AG04449 (cell line): ENCODE results near the gene PTPRM.

Experiments used
- CTCF ChIA-PET: fragments of 350-600 bp; formaldehyde crosslinking; extraction: SDS; loops from one replicate; lab custom pipeline; 2021; ENCODE audit warnings: antibody characterized with exemption; lab: Yijun Ruan, JAX
- POLR2A ChIA-PET: fragments of 400-600, 350-600 bp; formaldehyde crosslinking; extraction: SDS; loops from one replicate; lab custom pipeline; 2020; ENCODE audit warnings: antibody characterized with exemption, inconsistent platforms; lab: Yijun Ruan, JAX
- DNase-seq: peaks from one replicate; pipeline ENCODE4 v3.0.0-alpha.2; 2010; ENCODE audit warnings: low read depth, low spot score
- H3K4me3 ChIP-seq: 2 replicates; pipeline ENCODE4 v1.5.1; 2011; ENCODE audit warnings: low read depth, mild to moderate bottlenecking, control low read depth, low read length
- TF ChIP-seq, protein P1 (sequence below): IDR thresholded peaks from one replicate; pipeline ENCODE4 v1.5.1; 2011; ENCODE audit warnings: mild to moderate bottlenecking, moderate library complexity, low read length, control low read depth, inconsistent platforms; ENCODE audit not compliant: insufficient read depth; ENCODE audit errors: missing control alignments

The PTPRM gene

DNA sequence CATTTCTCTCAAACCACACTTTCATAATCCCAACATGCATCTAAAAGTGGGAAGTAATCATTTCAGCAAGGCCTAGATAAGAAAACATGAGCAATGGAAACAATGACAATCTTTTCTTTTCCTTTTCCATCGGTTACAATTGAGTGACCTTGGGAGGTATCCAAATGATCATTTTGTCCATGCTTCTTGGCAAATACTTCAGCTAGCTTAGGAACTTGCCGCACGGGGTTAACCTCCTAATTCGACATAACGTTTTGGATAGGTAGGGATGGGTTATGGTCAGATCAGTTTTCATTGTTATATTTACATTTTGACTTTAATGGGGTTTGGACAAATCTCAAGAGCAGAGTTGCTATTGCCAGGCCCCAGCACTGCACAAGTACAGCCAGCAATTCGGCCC is 4.6 kb upstream of the PTPRM start:
- DNase-seq: no peak

DNA sequence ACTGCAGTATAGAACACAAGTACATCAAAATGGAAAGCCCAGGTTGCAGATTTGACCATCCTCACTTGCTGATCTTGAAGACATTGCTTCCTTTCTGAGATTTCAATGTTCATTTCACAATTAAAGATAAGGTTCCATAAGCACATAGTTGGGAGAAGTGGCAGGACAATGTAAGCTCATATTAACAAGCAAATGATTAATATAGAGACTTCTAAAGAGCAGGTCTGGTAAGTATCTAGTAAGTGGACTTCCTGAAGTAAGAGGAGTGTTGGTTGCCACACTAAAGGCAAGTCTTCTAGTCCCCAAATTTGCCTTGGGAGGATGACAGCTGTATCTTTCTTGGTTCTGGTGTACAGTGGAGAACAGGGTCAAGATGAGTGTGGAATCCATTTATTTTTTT is 1.4 kb upstream of the PTPRM start:
- no peak overlapping the region for H3K4me3 ChIP-seq
- ChIA-PET CTCF (interaction anchor here (0.7 to 3.8 kb wide), 11 partner anchors 9 to 915 kb away, joined by 3 to 36 read pairs (median 11); no protein-coding TSS in a partner anchor), POLR2A (no interaction called here)
- TF ChIP-seq, protein P1, sequence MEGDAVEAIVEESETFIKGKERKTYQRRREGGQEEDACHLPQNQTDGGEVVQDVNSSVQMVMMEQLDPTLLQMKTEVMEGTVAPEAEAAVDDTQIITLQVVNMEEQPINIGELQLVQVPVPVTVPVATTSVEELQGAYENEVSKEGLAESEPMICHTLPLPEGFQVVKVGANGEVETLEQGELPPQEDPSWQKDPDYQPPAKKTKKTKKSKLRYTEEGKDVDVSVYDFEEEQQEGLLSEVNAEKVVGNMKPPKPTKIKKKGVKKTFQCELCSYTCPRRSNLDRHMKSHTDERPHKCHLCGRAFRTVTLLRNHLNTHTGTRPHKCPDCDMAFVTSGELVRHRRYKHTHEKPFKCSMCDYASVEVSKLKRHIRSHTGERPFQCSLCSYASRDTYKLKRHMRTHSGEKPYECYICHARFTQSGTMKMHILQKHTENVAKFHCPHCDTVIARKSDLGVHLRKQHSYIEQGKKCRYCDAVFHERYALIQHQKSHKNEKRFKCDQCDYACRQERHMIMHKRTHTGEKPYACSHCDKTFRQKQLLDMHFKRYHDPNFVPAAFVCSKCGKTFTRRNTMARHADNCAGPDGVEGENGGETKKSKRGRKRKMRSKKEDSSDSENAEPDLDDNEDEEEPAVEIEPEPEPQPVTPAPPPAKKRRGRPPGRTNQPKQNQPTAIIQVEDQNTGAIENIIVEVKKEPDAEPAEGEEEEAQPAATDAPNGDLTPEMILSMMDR: no peak
- no peak for DNase-seq

More for the DNA sequence above, 4.6 kb upstream of the PTPRM start:
- POLR2A ChIA-PET: no interaction called here
- no peak overlapping the region for H3K4me3 ChIP-seq
- TF ChIP-seq, protein P1: no peak
- CTCF ChIA-PET: no interaction called here

DNA sequence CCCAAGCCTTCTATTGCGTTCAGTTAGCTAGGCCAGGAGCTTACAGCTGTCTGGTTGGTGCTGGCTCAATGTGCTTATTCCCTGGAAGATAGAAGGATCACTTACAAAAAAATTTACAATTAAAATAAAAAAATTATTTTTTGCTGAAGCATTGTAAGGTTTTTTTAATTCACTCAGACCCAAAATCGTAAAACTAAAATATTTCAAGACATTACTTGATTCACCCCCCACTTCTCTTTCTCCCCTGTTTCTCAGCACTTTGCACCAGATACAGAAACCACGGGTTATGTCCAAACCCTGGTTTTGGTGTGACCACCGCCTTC is 911 bp upstream of the PTPRM start:
- DNase-seq: no peak
- H3K4me3 ChIP-seq: peak overlapping the region; percentile 77
- CTCF ChIA-PET: interaction anchor here (0.7 to 4.6 kb wide), 36 partner anchors 7 to 914 kb away, joined by 3 to 49 read pairs (median 6); no protein-coding TSS in a partner anchor
- POLR2A ChIA-PET: interaction anchor here (2.5 kb wide), 1 partner anchor 42 kb away, joined by 13 read pairs; no protein-coding TSS in a partner anchor
- TF ChIP-seq, protein P1: no peak

DNA sequence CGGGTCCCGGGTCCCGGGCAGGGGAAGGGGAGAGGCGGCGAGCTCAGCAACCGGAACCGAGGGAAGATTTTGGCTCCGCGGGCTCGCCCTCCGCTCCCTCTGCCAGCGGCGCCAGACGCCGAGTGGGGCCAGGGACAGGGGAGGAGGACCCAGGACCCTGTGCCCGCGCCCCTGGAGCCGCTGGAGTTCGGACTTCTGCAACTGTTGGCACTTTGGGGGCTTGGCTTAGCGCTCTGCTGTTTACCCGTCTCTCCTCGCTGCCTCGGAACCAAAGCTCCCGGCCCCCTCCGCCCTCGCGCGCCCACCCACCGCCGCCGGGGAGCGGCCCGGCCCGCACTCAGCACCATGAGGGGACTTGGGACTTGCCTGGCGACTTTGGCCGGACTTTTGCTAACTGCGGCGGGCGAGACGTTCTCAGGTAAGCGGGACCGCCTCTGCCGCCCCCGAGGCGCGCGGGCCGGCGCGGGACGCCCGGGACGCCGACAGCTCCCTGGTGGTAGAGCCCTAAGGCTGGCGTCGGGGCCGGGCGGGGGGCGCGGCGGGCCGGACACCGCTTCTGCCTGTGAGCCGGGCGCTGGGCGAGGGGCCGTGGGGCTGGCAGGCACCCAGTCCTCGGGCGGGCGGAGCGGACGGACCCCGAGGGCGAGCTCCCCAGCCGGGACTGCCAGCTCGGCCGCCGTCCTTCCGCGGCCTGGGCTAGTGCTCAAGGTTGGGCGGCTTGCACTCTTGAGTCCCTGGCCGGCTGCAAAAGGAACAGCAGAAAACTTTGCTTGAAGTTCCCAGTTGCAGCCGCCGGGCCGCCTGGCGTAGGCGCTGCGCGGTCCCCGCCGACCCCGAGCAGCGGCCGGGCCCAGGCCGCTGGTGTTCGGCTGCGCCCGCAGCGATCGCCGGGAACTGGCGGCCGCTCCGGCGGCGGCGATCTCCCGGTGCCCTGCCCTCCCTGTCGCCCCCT is 634 bp downstream of the PTPRM start:
- ChIA-PET POLR2A (interaction anchor here (0.9 to 2.5 kb wide), 6 partner anchors 9 to 774 kb away, joined by 3 to 13 read pairs (median 6); no protein-coding TSS in a partner anchor), CTCF (interaction anchor here (0.6 to 4.6 kb wide), 45 partner anchors 9 to 913 kb away, joined by 3 to 49 read pairs (median 5); no protein-coding TSS in a partner anchor)
- no peak for DNase-seq
- TF ChIP-seq, protein P1: no peak
- peak overlapping the region; percentile 77 for H3K4me3 ChIP-seq

DNA sequence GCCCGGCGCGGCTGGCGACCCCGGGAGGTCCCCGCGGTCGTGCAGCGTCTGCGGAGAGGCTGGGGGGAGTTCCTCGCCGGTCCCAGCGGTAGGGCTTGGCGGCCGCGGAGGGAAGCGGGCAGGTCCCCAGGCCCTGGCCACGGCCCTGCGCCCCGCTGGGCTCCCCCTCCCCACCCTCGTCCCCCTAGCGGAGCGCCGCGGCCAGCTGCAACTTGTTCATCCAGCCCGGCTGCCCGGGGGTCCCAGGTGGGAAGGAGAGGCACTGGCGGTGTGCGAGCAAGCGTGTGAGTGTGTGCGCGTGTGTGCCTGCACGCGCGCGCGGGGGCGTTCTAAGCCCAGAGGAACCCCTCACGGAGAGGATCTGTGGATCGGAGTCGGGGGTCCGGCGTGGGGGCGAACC is 1.3 kb downstream of the PTPRM start:
- ChIA-PET POLR2A (interaction anchor here (0.9 to 2.5 kb wide), 3 partner anchors 8 to 774 kb away, joined by 3 to 13 read pairs (median 12); no protein-coding TSS in a partner anchor), CTCF (interaction anchor here (0.8 to 4.6 kb wide), 13 partner anchors 10 to 912 kb away, joined by 3 to 49 read pairs (median 11); no protein-coding TSS in a partner anchor)

More for the DNA sequence above, 1.3 kb downstream of the PTPRM start:
- no peak for DNase-seq
- TF ChIP-seq, protein P1: peak; percentile 62
- peak overlapping the region; percentile 77 for H3K4me3 ChIP-seq
